Loucy (cell line): ENCODE results near the gene MYH7.

Experiments
- CTCF ChIP-seq: fragments of 200-600 bp; sonication (generic); conservative IDR thresholded peaks from 2 replicates; pipeline ENCODE4 v1.5.1; 2014; ENCODE audit warnings: mild to moderate bottlenecking, antibody characterized with exemption, low read length
- EZH2phosphoT487 ChIP-seq: fragments of 200-600 bp; IDR thresholded peaks from 2 replicates; pipeline ENCODE4 v1.6.1; 2018; ENCODE audit warnings: antibody characterized with exemption, mild to moderate bottlenecking, moderate library complexity, borderline replicate concordance

- TF ChIP-seq CTCF (no peak), EZH2phosphoT487 (no peak)
Observed at GRCh38 chr14:23434488-23435222, 805 bp downstream of the MYH7 start.
